GM18858 (cell line): ENCODE results near the gene NAA11.
A peak's percentile ranks its signal among the peaks of the same experiment; 100 is the strongest.
"Not testable (repeated sequence)": the region's sequence is repeated elsewhere in the genome, so short reads cannot be mapped to it uniquely, and the experiment has no call there.

Experiments
- ATAC-seq: cut with Tn5 transposase; IDR thresholded peaks from one replicate; pipeline ENCODE4 v1.9.1; 2021; ENCODE audit not compliant: unreplicated experiment

NAA11 gene

DNA sequence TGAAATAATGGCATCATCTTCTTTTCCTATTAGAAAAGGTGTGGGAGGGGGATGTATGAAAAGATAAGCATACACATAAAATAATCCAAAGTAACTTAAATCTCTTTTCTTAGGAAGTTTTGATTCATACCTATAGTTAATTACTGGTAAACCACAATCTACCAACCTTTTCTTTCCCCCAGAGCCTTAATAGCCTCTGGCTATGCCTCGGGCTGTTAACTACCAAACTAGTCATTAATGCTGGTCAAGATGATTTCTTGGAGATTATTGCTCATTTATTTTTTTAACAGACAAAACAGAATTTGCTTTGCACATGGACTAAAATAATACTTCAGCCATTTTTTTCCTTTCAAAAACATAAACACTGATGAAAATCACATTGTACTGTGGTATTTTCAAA, 16.9 kb downstream of the NAA11 start:
- no peak for ATAC-seq

DNA sequence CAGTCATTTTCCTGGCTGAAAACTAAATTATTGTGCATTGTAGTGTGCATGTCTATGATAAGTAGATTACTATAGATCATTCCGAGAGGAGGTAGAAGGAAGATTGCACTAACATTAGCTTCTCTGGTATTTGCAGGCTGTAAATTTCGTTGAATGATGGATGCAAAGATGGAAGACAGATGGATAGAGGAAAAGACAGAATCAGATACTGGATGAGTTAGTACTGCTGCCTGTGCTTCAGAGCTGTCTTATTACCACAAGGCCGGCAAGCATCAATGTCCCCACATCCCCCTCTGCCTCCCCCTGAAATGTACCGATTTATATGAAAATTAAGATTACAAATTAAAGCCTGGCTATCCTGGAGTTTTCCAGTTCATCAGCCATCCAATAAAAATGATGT, 17.7 kb downstream of the NAA11 start:
- no peak for ATAC-seq

DNA sequence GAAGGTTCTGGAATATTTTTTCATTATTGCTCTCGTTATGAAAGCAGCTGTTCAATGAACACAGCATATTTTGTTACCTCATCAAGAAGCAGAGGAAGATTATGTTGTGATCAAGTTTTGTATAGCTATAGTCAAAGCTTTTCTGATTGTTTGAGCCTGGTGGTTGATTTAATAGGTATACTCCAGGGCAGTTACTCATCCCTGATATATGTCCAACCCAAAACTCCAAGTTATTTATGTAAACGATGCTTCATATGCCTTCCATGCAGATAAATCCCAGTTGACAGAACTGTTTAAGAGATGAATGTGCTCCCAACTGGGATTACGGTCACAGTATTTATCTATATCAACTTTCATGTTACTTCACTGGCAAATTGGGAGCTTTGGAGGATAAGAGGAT, 19.1 kb downstream of the NAA11 start:
- no peak for ATAC-seq

DNA sequence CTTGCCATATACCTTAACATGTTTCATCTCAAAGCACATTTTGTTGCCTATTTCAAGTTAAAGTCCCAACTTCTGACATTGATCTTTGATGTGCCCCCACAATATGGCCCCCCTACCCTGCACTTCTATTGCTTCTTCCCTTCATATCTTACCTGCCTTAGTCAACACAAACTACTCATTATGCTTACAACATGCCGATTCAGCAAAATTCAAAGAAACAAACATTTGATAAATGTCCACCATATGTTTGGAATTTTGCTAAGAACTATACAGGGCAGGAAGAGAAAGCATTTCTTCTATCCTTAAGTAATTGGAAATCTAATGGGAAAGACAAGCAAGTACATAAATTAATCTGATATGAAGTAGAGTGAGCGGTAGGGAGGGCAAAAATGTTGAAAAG, 25.6 kb downstream of the NAA11 start:
- no peak for ATAC-seq

DNA sequence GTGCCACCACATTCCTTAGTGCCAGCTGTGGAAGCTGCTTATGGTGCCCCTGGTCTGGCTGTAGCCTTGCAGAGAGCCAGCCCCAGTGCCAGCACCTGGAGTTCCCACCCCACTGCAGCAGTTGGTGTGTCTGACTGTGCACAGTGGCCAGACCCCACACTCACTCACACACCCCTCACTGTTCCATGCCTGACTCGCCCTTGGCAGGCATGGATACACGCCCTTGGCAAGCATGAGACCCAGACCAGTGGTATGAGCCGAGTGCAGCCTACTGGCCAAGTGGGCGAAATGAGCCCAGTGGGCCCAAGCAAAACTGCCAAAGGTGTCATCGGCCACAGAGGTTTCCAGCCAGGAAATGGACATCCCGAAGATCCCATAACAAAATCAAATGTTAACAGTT, 27.4 kb downstream of the NAA11 start:
- no peak for ATAC-seq

DNA sequence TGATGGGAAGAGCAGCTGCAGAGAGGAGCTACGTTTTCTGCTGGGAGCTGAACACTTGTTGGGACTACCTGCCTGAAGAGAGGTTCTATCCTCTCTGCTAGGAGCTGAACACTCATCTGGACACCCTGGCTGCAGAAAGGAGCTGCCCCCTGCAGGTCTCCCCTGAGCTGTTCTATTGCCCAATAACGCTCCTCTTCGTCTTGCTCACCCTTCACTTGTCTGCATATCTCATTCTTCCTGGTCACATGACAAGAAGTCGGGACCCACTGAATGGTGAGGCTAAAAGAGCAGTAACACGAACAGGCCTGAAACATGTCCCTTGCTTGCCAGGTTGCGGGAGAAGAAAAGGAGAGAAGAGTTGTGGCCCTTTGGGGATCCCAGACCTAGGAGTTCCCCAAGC, 27.8 kb downstream of the NAA11 start:
- no peak for ATAC-seq

DNA sequence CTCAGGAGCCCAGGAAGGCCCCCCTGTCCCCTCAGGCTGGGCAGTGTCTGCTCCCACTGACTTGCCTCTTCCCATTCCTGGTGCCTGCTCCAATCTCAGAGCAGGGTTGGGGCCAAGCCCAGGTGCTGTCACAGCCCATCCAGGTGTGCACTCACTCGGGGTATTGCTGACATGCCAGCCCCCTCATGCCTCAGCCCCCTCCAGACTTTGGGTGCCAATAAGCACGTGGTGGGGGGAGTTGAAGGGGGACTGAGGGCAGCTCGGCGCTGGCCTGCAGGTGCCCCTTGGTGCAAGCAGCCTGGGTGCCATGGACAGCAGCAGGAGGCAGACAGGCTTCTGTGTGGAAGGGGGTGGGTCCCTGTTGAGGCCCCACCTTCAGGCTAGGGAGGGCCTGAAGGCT, 28.4 kb downstream of the NAA11 start:
- ATAC-seq = no peak

DNA sequence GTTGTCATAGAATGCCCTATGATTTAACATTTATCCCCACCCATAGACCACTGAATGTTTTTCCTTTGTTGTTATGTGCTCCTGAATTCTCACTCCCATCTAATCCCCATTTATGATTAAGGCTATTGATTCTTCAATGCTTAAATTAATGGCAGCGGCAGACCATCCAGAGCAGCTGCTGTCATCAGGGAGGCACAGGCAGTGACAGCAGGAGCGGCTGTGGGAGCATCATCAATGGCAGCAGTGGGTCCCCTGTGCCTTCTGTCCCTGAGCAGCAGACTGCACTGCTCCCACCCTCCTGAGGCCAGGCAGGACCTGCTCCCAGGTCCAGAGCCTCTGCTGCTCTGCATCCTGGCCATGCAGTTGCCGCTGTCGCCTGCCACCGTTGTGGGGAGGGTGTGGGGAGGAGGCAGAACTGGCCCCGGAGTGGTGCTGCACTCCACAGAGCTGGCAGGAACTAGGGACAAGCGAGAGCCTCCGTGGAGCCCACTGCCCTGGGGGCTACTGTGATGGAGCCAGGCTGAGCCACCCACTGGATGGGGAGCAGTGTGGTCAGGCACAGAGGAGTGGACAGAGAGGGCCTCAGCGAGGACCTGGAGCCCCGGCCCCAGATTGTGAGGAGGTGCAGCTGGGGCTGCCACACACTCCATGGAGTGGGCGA, 29.0 kb downstream of the NAA11 start:
- no peak for ATAC-seq

DNA sequence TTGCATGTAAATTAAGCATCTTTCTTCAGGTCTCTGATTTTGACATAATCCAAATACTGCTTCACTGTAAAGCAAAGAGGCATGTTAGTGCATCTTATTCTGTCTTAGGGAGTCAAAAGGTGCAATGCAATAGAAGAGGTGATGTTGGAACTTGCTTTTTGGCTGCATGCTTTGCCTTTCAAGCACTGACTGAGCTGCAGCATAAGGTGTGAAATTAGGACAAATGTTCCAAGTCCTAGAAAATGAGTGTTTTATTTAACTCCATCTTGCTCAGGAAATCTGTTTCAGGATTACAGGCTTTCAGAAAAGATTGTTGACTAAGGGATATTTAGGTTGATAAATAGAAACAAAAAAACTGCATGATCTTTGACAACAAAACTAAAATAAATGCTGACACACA, 30.8 kb downstream of the NAA11 start:
- no peak for ATAC-seq

DNA sequence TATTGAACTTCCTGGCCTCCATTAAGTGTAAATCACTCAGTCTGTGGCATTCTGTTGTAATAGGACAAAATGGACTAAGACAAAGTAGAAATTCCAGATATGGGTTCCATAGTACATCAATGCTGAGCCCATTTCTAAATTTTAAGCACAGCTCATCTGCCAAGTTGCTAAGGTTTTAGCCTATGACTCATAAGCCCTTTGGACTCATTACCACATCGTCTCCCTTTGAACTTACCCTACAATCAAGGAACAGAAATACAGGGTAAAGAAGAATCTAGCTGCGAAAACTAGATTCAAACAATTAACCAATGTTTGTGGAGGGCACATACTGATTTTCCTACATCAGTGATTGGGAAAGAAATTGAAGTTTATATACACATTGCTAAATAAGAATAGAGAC, 31.8 kb downstream of the NAA11 start:
- ATAC-seq = no peak

DNA sequence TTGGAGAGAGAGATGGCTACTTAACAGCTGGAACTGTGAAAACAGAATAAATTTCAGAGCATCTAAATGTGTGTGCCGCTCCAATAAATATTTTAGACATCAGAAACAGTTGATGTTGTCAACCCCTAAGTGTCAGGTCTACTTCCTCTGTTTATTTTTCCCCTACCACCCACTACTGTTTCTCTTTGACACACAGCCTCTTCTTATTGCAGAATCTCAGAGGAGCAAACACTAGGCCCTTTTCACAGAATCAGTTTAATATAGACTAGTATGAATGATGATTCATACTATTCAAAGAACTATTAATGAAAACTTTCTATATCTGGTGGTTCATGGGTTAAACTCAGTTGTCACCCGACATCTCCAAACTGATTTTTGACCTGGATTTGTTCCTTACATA, 33.9 kb downstream of the NAA11 start:
- peak; percentile 81 for ATAC-seq

DNA sequence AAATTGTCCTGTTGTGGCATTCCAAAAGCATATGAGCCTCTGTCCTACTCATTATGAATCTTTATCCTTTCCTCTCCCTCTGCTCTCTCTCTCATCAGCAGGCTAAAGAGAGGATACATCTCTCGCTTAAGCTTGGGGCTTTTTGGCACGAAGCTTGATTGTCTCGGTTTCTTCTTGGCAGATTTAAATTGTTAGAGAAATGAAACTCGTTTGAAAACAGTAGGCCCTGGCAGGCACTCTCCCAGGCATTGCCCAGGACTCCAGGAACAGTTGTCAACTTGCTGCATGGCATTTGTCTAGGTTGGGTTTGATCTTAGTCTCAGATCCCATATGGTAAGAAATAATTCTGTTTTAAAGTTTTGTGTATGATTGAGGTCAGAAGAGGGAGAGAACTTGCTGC, 35.5 kb downstream of the NAA11 start:
- no peak for ATAC-seq

DNA sequence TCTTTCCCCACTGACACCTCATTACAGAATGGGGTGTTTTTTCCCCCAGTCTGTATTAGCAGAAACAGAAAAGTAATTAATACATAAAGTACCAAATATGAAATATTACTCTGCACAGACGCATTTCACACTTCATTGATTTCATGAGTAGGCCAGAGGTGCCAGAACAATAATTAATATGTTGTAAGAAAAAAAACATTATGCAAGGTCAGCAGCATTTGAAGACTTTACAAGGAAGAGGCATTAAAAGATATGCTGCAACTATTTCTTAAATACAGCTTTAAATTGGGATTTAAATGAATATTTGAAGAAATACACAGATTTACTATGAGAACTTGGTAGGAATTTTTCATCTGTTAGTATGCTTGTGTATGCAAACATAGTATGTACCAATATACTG, 37.7 kb downstream of the NAA11 start:
- no peak for ATAC-seq

DNA sequence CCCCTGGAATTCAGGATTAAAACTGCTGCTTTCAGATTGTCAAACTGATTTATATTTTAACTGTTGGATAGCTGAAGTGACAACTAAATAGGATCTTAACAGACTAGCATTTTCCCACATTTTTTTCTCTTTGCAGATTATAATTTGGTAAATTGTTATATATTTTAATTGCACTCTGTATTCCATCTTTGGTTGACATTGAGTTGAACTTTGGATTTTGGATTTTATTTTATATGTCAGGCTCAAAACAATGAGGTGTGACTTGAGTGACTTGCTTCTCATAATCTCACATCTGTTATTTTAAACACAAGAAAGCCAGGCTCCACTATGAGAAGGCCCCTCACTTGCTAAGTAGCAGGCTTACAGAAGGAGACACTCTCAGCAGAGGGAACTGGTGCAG, 38.1 kb downstream of the NAA11 start:
- ATAC-seq = no peak

DNA sequence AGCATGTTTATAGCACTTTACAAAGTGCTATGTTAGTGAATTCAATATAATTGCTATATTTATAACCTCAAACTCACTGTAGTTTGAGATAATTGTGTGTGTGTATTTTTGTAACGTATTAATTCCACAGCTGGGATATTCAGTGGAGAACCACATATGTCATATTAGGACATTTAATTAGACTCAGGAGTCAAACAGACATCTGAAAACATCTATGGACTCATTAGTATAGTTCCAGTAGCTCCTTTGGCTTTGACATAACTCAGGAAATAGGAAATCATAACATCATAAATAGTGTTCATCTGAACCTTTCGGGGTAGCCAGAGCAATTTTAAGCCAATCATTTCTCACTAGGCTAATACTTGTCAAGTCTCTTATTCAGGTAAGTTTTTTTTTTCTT, 38.8 kb downstream of the NAA11 start:
- no peak for ATAC-seq

DNA sequence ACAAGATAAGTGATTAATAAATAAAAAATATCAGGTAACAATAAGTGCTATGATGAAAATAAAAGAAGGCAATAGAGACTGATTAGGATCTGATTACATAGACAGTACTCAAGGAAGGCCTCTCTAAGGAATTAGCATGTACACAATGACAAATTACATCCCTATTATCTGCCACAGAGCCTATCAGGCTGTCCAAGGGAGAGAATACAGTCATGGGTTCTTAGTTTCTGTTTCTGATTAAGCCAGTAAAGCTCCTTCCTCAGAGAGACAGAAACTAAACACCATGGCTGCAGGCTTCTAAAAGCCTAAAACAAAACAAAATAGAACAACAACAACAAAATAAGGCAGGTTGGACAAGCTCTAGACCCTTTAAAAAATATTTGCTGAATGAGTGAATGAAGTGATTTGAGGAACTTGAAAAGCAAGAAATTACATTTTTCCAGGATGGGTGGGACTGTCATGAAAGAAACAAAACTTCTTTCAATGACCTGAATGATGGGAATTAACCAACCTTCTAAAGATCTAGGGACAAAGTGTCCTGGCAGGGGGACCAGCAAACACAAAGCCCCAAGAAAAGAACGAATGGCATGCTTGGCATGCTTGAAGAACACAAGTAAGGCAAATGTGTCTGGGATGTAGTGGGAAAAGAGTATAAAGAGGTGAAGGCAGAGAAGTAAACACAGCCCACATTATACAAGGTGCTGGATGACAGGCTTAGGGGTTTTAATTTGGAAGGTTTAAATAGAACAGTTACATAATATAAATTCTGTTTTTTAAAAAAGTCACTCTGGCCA, 44.1 kb downstream of the NAA11 start:
- no peak for ATAC-seq

DNA sequence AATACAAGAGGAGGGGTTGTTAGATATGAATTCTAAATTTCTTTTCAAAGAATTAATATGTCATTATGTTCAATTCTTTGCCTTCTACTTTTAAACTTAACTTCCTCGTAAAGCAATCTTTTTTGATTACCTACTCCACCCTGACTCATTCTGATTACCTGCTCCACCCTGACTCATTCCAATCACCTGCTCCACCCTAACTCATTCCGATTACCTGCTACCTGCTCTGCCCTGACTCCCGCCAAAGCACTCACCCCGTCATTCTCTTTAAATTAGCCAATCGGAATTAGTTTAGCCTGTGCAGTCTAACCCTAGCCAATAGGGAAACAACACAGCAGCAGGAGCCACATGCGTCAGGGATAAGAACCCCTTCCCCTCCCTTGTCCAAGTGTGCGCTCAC, 48.4 kb downstream of the NAA11 start:
- ATAC-seq = not testable (repeated sequence)

DNA sequence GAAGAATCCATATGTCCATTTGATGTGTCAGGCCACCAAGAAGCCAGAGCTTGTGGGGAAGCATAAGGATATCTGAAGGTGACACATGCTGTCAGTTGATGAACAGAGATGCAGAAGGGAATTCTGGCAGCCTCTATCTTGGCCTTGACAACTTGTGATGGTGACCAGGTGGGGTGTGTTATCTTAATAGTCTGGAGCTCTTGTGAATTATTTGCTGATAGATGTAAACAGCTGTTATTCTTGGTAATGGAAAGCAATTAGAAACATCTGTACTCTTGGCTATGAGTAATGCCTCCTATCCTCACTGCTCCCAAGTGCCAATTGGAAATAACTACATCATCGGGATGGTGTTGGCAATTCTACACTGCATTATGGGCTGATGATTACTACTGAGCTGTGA, 51.9 kb downstream of the NAA11 start:
- no peak for ATAC-seq

DNA sequence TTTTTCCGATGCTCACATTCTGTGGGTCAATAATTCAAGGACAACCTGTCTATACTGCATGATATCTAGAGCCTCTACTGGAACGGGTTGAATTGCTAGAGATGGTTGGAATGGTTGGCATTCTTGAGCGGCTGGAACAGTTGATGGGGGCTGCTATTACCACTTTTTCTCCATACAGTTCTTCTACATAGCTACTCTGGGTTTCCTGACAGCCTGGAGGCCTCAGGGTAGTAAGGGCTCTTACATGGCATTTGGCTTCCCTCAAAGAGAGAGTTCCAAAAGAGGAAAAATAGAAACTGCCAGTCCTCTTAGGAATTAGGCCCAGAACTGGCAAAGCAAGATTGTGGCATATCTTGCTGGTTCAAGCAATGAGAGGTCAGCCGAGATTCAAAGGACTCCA, 53.1 kb downstream of the NAA11 start:
- ATAC-seq = no peak

DNA sequence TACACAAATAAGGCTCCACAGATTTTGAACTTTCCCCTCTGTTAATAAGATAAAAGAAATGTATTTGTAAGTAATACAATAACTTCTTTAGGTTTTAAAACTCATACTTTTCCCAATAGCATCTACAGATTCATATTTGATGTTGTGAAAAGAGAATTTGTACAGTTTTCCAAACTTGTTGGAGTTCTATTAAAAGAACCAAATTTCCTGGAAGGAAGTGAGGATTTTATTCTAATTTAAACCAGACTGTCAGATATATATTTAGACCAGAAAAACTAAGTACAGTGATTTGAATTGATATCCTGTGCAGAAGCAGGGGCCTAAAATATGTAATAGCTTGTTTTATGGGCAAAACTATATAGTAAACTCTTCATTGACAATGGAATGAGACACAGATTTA, 53.7 kb downstream of the NAA11 start:
- ATAC-seq = no peak

DNA sequence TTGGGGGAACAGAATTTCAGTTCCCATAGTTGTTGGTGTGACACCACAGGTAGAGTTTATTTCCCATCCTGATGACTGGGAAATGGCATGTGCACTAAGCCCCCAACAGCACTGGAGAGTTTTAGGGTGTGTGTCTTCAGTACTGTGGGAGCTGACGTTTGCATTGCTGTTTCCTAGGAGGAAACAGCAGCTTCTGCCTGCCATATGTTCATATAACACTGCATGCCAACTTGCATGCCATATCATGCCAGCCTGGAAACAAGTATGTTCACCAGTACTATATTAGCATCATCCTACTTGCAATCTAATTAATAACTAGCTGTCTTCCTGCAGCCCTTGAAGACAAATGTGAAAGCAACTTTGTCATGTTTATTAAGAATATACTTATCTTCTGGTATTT, 58.2 kb downstream of the NAA11 start:
- no peak for ATAC-seq
